Neural progenitor cell (in vitro differentiated cells): Measurements from ENCODE around the gene MDFIC2. TPM values are rescaled to one million over a fixed set of nuclear protein-coding genes. Genes with fewer than 3 reads are reported as not detected.
"Not testable (repeated sequence)": the region's sequence is repeated elsewhere in the genome, so short reads cannot be mapped to it uniquely, and the experiment has no call there.

Experiments used
- DNase-seq: peaks from one replicate; pipeline ENCODE4 v3.0.0-alpha.2; 2016; ENCODE audit warnings: low spot score
- H2AFZ ChIP-seq: fragments of 200-600 bp; sonication (generic); replicated peaks from 2 replicates; pipeline ENCODE4 v1.6.1; 2016; ENCODE audit warnings: antibody characterized with exemption
- H3F3A ChIP-seq: fragments of 200-600 bp; sonication (generic); 2 replicates; pipeline ENCODE4 v1.6.1; 2016; ENCODE audit warnings: antibody characterized with exemption, low read depth
- H3K27ac ChIP-seq: fragments of 200-600 bp; sonication (generic); 2 replicates; pipeline ENCODE4 v1.5.1; 2016; ENCODE audit warnings: mild to moderate bottlenecking
- H3K27me3 ChIP-seq: fragments of 200-600 bp; sonication (generic); 2 replicates; pipeline ENCODE4 v1.6.1; 2016; ENCODE audit warnings: mild to moderate bottlenecking, moderate library complexity
- H3K36me3 ChIP-seq: fragments of 200-600 bp; sonication (generic); 2 replicates; pipeline ENCODE4 v1.5.1; 2016
- H3K4me1 ChIP-seq: fragments of 200-600 bp; sonication (generic); 2 replicates; pipeline ENCODE4 v1.6.1; 2016; ENCODE audit warnings: mixed run types
- H3K4me2 ChIP-seq: fragments of 200-600 bp; sonication (generic); 2 replicates; pipeline ENCODE4 v1.6.1; 2016
- H3K4me3 ChIP-seq: fragments of 200-600 bp; sonication (generic); 2 replicates; pipeline ENCODE4 v1.5.1; 2016
- H3K79me2 ChIP-seq: fragments of 200-600 bp; sonication (generic); 2 replicates; pipeline ENCODE4 v1.6.1; 2016; ENCODE audit warnings: low read depth
- H3K9ac ChIP-seq: fragments of 200-600 bp; sonication (generic); 2 replicates; pipeline ENCODE4 v1.6.1; 2016
- H3K9me3 ChIP-seq: fragments of 200-600 bp; sonication (generic); 2 replicates; pipeline ENCODE4 v1.5.1; 2016; ENCODE audit warnings: low read depth
- H4K20me1 ChIP-seq: fragments of 200-600 bp; sonication (generic); 2 replicates; pipeline ENCODE4 v1.6.1; 2016; ENCODE audit warnings: low read depth
- H3K27ac Mint-ChIP-seq: 3 replicates; pipeline ENCODE4 v1.8.0; 2021; ENCODE audit warnings: mixed read lengths
- H3K27me3 Mint-ChIP-seq: 2 replicates; pipeline ENCODE4 v1.8.0; 2022; ENCODE audit warnings: low read depth, mild to moderate bottlenecking, inconsistent platforms, moderate library complexity, mixed read lengths; ENCODE audit not compliant: insufficient read depth
- H3K36me3 Mint-ChIP-seq: 3 replicates; pipeline ENCODE4 v1.8.0; 2021; ENCODE audit warnings: mixed read lengths
- H3K4me1 Mint-ChIP-seq: 3 replicates; pipeline ENCODE4 v1.8.0; 2021; ENCODE audit warnings: mixed read lengths
- H3K4me3 Mint-ChIP-seq: 3 replicates; pipeline ENCODE4 v1.8.0; 2021; ENCODE audit warnings: mild to moderate bottlenecking, moderate library complexity, mixed read lengths
- H3K9me3 Mint-ChIP-seq: 3 replicates; pipeline ENCODE4 v1.8.0; 2020; ENCODE audit warnings: mixed read lengths
- EZH2 ChIP-seq: fragments of 200-600 bp; sonication (generic); IDR thresholded peaks from 2 replicates; pipeline ENCODE4 v1.6.1; 2017; ENCODE audit warnings: antibody characterized with exemption, mild to moderate bottlenecking, moderate library complexity
- EZH2phosphoT487 ChIP-seq: fragments of 200-600 bp; sonication (generic); IDR thresholded peaks from 2 replicates; pipeline ENCODE4 v1.6.1; 2017; ENCODE audit warnings: antibody characterized with exemption
- total RNA-seq: library from RNA; depleted of rRNA; stranded (reverse); fragments of >200 nt; gene quantifications from 2 replicates; pipeline ENCODE4 v1.2.3, GENCODE V29; 2015; ENCODE audit warnings: low replicate concordance
- TF ChIP-seq, protein P1 (sequence below): fragments of 200-600 bp; sonication (generic); IDR thresholded peaks from 2 replicates; pipeline ENCODE4 v1.5.1; 2017; ENCODE audit warnings: antibody characterized with exemption, mild to moderate bottlenecking

Gene MDFIC2
- total RNA-seq, 1 donor from 2014 or later = not detected

DNA sequence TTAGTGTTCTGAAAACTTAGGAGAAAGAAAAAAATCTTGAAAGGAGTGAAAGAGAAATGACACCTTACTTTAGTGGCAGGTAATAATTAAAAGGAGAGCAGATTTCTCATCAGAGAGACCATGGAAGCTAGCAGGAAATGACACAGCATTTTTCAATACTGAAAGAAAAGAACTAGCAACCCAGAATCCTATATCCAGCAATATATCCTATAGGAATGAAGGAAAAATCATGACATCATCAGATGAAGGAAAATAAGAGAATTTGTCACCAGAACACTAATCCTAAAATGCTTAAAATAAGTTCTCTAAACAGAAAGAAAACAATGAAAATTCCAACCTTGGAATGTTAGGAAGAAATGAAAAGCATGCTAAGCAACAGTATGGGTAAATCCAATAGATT lies 39.8 kb upstream of the MDFIC2 start:
- no peak overlapping the region for H3K27ac Mint-ChIP-seq

DNA sequence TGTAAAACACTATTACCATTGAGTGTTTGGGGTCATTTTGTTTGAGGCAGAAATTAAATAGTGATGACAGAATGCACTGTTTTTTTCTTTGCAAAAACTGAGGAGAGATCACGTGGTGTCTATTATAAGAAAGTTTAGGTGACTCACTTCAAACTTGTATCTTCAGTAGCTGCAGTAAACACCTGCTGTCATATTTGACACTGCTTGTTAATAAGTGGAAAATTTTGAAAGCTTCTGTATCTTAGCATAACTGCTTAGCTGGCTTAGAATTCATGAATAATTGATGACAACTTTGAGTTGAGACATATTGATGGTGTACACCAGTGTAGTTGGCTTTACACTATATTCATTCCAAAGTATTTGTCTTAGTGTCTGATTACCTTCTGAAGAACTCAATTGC lies 29.7 kb upstream of the MDFIC2 start:
- DNase-seq = no peak
- Histone ChIP-seq H3K79me2 (no peaks in the 10 kb centered on the region), H3K27ac (no peak overlapping the region), H4K20me1 (no peaks in the 10 kb centered on the region), H2AFZ (no peak overlapping the region), H3K4me1 (no peaks in the 10 kb centered on the region), H3K9me3 (no peaks in the 10 kb centered on the region), H3K4me2 (no peak overlapping the region), H3F3A (no peaks in the 10 kb centered on the region), H3K9ac (no peak overlapping the region), H3K36me3 (no peaks in the 10 kb centered on the region), H3K27me3 (no peaks in the 10 kb centered on the region), H3K4me3 (no peak overlapping the region)
- Mint-ChIP-seq H3K9me3 (no peaks in the 10 kb centered on the region), H3K36me3 (no peaks in the 10 kb centered on the region), H3K4me3 (no peak overlapping the region), H3K4me1 (no peaks in the 10 kb centered on the region), H3K27ac (no peak overlapping the region), H3K27me3 (no peaks in the 10 kb centered on the region)
- TF ChIP-seq EZH2 = no peak
- no peak for TF ChIP-seq EZH2phosphoT487
- TF ChIP-seq, protein P1, sequence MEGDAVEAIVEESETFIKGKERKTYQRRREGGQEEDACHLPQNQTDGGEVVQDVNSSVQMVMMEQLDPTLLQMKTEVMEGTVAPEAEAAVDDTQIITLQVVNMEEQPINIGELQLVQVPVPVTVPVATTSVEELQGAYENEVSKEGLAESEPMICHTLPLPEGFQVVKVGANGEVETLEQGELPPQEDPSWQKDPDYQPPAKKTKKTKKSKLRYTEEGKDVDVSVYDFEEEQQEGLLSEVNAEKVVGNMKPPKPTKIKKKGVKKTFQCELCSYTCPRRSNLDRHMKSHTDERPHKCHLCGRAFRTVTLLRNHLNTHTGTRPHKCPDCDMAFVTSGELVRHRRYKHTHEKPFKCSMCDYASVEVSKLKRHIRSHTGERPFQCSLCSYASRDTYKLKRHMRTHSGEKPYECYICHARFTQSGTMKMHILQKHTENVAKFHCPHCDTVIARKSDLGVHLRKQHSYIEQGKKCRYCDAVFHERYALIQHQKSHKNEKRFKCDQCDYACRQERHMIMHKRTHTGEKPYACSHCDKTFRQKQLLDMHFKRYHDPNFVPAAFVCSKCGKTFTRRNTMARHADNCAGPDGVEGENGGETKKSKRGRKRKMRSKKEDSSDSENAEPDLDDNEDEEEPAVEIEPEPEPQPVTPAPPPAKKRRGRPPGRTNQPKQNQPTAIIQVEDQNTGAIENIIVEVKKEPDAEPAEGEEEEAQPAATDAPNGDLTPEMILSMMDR = no peak

More for the DNA sequence above, 39.8 kb upstream of the MDFIC2 start:
- Histone ChIP-seq H3K79me2 (no peaks in the 10 kb centered on the region), H3K4me3 (no peak overlapping the region), H2AFZ (no peak overlapping the region), H3K9ac (no peak overlapping the region), H4K20me1 (no peaks in the 10 kb centered on the region), H3F3A (no peaks in the 10 kb centered on the region), H3K27ac (no peak overlapping the region), H3K4me2 (no peak overlapping the region), H3K4me1 (no peaks in the 10 kb centered on the region), H3K9me3 (peaks cover 8% of the 10 kb centered on the region), H3K27me3 (no peaks in the 10 kb centered on the region), H3K36me3 (peaks cover 6% of the 10 kb centered on the region)
- no peaks in the 10 kb centered on the region for H3K36me3 Mint-ChIP-seq
- no peak for TF ChIP-seq EZH2phosphoT487
- TF ChIP-seq EZH2 = no peak
- TF ChIP-seq, protein P1 = no peak
- no peak for DNase-seq
- H3K4me1 Mint-ChIP-seq = no peaks in the 10 kb centered on the region
- H3K9me3 Mint-ChIP-seq = peaks cover 10% of the 10 kb centered on the region
- no peak overlapping the region for H3K4me3 Mint-ChIP-seq
- H3K27me3 Mint-ChIP-seq = no peaks in the 10 kb centered on the region

DNA sequence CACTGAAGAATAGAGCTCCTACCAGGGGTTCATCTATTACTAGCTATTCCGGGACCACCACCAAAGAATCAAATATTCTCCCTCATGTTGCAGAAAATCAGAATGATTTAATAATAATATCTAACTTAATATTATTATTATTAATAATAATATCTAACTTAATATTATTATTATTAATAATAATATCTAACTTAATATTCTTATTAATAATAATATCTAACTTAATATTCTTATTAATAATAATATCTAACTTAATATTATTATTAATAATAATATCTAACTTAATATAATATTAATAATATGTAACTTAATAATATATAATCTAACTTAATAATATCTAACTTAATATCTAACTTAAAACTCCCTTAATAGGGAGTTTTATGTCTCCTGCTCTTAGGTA lies 24.4 kb upstream of the MDFIC2 start:
- not testable (repeated sequence) for H3K9me3 ChIP-seq

DNA sequence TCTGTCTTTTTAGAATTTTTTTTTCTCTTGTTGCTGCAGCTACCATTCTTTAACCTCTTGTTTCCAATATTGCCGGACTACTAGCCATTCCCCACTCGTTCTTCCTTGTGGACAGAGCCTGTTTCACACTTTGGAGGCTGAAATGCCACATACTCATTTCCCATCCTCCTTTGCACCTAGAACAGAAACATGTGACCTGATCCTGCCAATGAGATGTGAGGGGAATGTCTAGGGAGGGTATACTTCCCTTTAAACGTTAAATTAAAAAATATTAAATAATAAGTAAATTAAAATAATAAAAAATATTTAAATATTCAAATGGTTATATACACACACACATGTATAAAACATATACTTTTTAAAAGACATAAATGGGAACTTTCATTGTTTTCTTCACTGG lies 20.6 kb upstream of the MDFIC2 start:
- no peaks in the 10 kb centered on the region for H3K36me3 Mint-ChIP-seq

More for the DNA sequence above, 24.4 kb upstream of the MDFIC2 start:
- H3K27me3 ChIP-seq, H3K4me1 ChIP-seq, H3K4me1 Mint-ChIP-seq, H3K79me2 ChIP-seq, H3F3A ChIP-seq, H3K36me3 Mint-ChIP-seq, H4K20me1 ChIP-seq, H3K9me3 Mint-ChIP-seq, H3K4me3 Mint-ChIP-seq, H3K9ac ChIP-seq, H3K4me2 ChIP-seq, H2AFZ ChIP-seq, H3K36me3 ChIP-seq, H3K27ac ChIP-seq, DNase-seq, H3K27me3 Mint-ChIP-seq, H3K27ac Mint-ChIP-seq, H3K4me3 ChIP-seq: not testable (repeated sequence)

More for the DNA sequence above, 20.6 kb upstream of the MDFIC2 start:
- Histone ChIP-seq H3K9me3 (no peaks in the 10 kb centered on the region), H3K36me3 (no peaks in the 10 kb centered on the region), H3K4me3 (no peak overlapping the region), H3K27me3 (no peaks in the 10 kb centered on the region), H3K4me2 (no peak overlapping the region), H3K9ac (no peak overlapping the region), H3K4me1 (no peaks in the 10 kb centered on the region), H2AFZ (no peak overlapping the region), H3K79me2 (no peaks in the 10 kb centered on the region), H4K20me1 (no peaks in the 10 kb centered on the region), H3F3A (no peaks in the 10 kb centered on the region), H3K27ac (no peak overlapping the region)
- H3K27ac Mint-ChIP-seq = no peak overlapping the region
- no peak overlapping the region for H3K4me3 Mint-ChIP-seq
- no peaks in the 10 kb centered on the region for H3K4me1 Mint-ChIP-seq
- TF ChIP-seq EZH2phosphoT487 = no peak
- TF ChIP-seq, protein P1 = no peak
- TF ChIP-seq EZH2 = no peak
- no peak for DNase-seq
- H3K9me3 Mint-ChIP-seq = no peaks in the 10 kb centered on the region
- no peaks in the 10 kb centered on the region for H3K27me3 Mint-ChIP-seq
